Measurements from ENCODE around the gene MYL2.

Gene MYL2

GRCh38 chr12:110929818-110930217 lies 9.4 kb upstream of the MYL2 start:
- no peak for DNase-seq (ENCODE audit: low spot score)
- TF ChIP-seq CTCF (IDR thresholded peaks at IDR 0.05): no peak
- H3K4me3 ChIP-seq: no peak overlapping the region
- no peak overlapping the region for H3K27ac ChIP-seq

DNA sequence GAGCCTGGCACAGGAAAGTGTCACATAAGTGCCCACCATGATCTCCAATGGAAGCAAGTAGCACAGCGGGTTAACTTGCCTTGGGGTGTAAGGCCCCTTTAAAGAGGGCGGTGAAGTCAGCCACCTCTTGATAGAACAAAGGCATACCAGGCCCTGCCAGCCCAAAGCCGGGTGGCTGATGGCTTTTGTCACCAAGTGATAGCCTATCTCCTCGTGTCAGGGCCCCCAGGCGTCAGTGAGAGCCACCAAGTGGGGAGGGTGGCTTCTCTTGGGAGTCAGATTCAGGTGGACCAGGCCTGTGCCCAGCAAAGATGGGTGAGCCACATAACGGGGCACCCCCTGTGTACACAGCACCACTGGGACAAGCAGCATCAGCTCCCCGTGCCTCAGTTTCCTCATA lies 8.3 kb upstream of the MYL2 start:
- H3K4me3 ChIP-seq: no peak overlapping the region
- no peak overlapping the region for H3K27ac ChIP-seq
- peak; percentile 56 for DNase-seq (ENCODE audit: low spot score)
- no peak for TF ChIP-seq CTCF (IDR thresholded peaks at IDR 0.05)

GRCh38 chr12:110927546-110927945 lies 7.2 kb upstream of the MYL2 start:
- H3K4me3 ChIP-seq: no peak overlapping the region
- no peak for TF ChIP-seq CTCF (IDR thresholded peaks at IDR 0.05)
- no peak for DNase-seq (ENCODE audit: low spot score)
- no peak overlapping the region for H3K27ac ChIP-seq

- no peak for TF ChIP-seq CTCF (IDR thresholded peaks at IDR 0.05)
- no peak for DNase-seq (ENCODE audit: low spot score)
- no peak overlapping the region for H3K27ac ChIP-seq
- no peak overlapping the region for H3K4me3 ChIP-seq
Observed at GRCh38 chr12:110923692-110924334, 3.4 kb upstream of the MYL2 start.

- Histone ChIP-seq H3K27ac (no peak overlapping the region), H3K4me3 (no peak overlapping the region)
- no peak for DNase-seq (ENCODE audit: low spot score)
- no peak for TF ChIP-seq CTCF (IDR thresholded peaks at IDR 0.05)
Observed at GRCh38 chr12:110923192-110923591, 2.8 kb upstream of the MYL2 start.

- no peak for TF ChIP-seq CTCF (IDR thresholded peaks at IDR 0.05)
- DNase-seq (ENCODE audit: low spot score): no peak
- Histone ChIP-seq H3K4me3 (no peak overlapping the region), H3K27ac (no peak overlapping the region)
Observed at GRCh38 chr12:110922652-110923051, 2.3 kb upstream of the MYL2 start.

GRCh38 chr12:110921262-110921661 lies 883 bp upstream of the MYL2 start:
- TF ChIP-seq CTCF (IDR thresholded peaks at IDR 0.05): no peak
- no peak for DNase-seq (ENCODE audit: low spot score)
- H3K4me3 ChIP-seq: no peak overlapping the region
- no peak overlapping the region for H3K27ac ChIP-seq
